HG03066 (cell line): ENCODE results near the gene KLRF1.
A peak's percentile ranks its signal among the peaks of the same experiment; 100 is the strongest.
"Not testable (repeated sequence)": the region's sequence is repeated elsewhere in the genome, so short reads cannot be mapped to it uniquely, and the experiment has no call there.

ENCODE experiments used
- ATAC-seq: cut with Tn5 transposase; IDR thresholded peaks from one replicate; pipeline ENCODE4 v1.9.1; 2021; ENCODE audit warnings: low read depth; ENCODE audit not compliant: unreplicated experiment

KLRF1 gene

GRCh38 chr12:9868951-9869306 is 41.6 kb downstream of the KLRF1 start:
- ATAC-seq = no peak

GRCh38 chr12:9869307-9870161 is 42.3 kb downstream of the KLRF1 start, which contains the start of gene CLEC2B:
TSS of gene CLEC2B (minus strand) at chr12:9869354.
- ATAC-seq = peak; percentile 44

GRCh38 chr12:9870286-9870866 is 43.1 kb downstream of the KLRF1 start:
- no peak for ATAC-seq

GRCh38 chr12:9872162-9872561 is 44.9 kb downstream of the KLRF1 start:
- no peak for ATAC-seq

GRCh38 chr12:9872742-9873141 is 45.5 kb downstream of the KLRF1 start:
- no peak for ATAC-seq

GRCh38 chr12:9876120-9876519 is 48.8 kb downstream of the KLRF1 start:
- ATAC-seq = not testable (repeated sequence)

- ATAC-seq = no peak
These were observed 53.3 kb downstream of the KLRF1 start for GRCh38 chr12:9880532-9881078.

GRCh38 chr12:9881246-9881645 is 54.0 kb downstream of the KLRF1 start, which contains the start of gene KLRF2:
TSS of gene KLRF2 (plus strand) at chr12:9881489. CDS start at chr12:9881596, 107 bp downstream.
- ATAC-seq = no peak

- no peak for ATAC-seq
These were observed 54.7 kb downstream of the KLRF1 start for GRCh38 chr12:9881988-9882387.

- ATAC-seq = no peak
These were observed 55.9 kb downstream of the KLRF1 start for GRCh38 chr12:9883175-9883574.

GRCh38 chr12:9888665-9889273 is 61.5 kb downstream of the KLRF1 start:
- no peak for ATAC-seq
